ENCODE results near the gene NFIB.

- TF ChIP-seq EZH2 (IDR thresholded peaks at IDR 0.05; ENCODE audit: insufficient read depth, poor library complexity, severe bottlenecking) (no peak), EZH2phosphoT487 (IDR thresholded peaks at IDR 0.05; ENCODE audit: insufficient read depth, low read depth) (no peak)
Measured at GRCh38 chr9:14301583-14302021, 12.3 kb downstream of the NFIB start.

All from GM23248 (cell line).